ENCODE results near the gene DAGLA.
"Not testable (repeated sequence)": the region's sequence is repeated elsewhere in the genome, so short reads cannot be mapped to it uniquely, and the experiment has no call there.

Gene DAGLA, protein sequence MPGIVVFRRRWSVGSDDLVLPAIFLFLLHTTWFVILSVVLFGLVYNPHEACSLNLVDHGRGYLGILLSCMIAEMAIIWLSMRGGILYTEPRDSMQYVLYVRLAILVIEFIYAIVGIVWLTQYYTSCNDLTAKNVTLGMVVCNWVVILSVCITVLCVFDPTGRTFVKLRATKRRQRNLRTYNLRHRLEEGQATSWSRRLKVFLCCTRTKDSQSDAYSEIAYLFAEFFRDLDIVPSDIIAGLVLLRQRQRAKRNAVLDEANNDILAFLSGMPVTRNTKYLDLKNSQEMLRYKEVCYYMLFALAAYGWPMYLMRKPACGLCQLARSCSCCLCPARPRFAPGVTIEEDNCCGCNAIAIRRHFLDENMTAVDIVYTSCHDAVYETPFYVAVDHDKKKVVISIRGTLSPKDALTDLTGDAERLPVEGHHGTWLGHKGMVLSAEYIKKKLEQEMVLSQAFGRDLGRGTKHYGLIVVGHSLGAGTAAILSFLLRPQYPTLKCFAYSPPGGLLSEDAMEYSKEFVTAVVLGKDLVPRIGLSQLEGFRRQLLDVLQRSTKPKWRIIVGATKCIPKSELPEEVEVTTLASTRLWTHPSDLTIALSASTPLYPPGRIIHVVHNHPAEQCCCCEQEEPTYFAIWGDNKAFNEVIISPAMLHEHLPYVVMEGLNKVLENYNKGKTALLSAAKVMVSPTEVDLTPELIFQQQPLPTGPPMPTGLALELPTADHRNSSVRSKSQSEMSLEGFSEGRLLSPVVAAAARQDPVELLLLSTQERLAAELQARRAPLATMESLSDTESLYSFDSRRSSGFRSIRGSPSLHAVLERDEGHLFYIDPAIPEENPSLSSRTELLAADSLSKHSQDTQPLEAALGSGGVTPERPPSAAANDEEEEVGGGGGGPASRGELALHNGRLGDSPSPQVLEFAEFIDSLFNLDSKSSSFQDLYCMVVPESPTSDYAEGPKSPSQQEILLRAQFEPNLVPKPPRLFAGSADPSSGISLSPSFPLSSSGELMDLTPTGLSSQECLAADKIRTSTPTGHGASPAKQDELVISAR
- total RNA-seq, result 15.6 to 79.2 (median 43.0) reads per million in 18 experiments

GRCh38 chr11:61679893-61680621 lies at the start of gene DAGLA:
Gene DAGLA (plus strand): TSS chr11:61680391. CDS start chr11:61720156, 39,765 bp downstream.
- DNase-seq, result peak; percentile 98 to 99

GRCh38 chr11:61632096-61632495 lies 48.1 kb upstream of the DAGLA start:
- DNase-seq, result no peak

DNA sequence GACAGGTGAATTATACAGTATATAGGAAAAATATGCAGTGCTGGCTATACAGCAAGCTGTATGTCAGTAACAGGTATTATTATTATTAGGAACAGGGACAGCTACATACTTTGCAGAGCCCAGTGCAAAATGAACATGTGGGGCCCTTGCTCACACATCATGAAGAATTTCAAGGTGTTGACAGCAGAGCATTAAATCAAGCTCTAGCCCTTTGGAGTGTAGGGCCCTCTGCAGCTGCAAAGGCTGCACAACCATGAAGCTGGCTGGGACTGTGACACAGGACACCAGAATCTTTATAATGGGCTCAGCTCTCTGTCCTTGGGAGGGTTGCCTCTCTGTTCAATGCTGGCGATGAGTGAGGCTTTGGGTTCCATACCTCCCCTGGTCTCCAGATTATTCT lies 44.9 kb upstream of the DAGLA start:
- DNase-seq, result no peak

- DNase-seq, result no peak
These were observed 44.4 kb upstream of the DAGLA start for GRCh38 chr11:61635787-61636186.

GRCh38 chr11:61636676-61637075 lies 43.5 kb upstream of the DAGLA start:
- DNase-seq, result no peak

GRCh38 chr11:61637277-61637676 lies 42.9 kb upstream of the DAGLA start:
- DNase-seq, result no peak

DNA sequence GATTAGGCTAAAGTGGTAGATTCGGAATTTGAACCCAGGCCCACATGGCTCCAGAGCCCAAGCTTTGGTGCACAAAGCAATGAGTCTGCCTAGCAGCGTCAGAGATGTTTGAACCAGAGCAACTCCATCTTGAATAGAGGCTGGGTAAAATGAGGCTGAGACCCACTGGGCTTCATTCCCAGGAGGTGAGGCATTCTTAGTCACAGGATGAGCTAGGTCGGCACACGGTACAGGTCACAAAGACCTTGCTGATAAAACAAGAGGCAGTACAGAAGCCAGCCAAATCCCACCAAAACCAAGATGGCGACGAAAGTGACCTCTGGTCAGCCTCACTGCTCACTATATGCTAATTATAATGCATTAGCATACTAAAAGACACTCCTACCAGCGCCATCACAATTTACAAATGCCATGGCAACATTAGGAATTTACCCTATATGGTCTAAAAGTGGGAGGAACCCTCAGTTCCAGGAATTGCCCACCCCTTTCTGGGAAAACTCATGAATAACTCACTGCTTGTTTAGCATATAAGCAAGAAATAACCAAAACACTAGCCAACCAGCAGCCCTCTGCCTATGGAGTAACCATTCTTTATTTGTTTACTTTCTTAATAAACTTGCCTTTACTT lies 40.3 kb upstream of the DAGLA start:
- DNase-seq, result peak in 1 of 2 donors; percentile 23

DNA sequence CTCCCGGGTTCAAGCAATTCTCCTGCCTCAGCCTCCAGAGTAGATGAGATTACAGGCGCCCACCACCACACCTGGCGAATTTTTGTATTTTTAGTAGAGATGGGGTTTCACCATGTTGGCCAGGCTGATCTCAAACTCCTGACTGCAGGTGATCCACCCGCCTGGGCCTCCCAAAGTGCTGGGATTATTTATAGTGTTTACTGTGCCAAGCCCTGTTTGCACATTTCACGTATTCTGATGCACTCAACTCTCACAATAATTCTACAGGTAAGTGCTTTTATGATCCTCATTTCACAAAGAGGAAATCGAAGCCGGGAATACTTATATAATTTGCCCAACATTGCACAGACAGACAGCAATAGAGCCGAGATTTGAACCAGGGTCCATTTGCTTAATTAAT lies 38.0 kb upstream of the DAGLA start:
- no peak for DNase-seq

GRCh38 chr11:61645179-61645868 lies 34.9 kb upstream of the DAGLA start:
- peak; percentile 28 to 37 for DNase-seq

DNA sequence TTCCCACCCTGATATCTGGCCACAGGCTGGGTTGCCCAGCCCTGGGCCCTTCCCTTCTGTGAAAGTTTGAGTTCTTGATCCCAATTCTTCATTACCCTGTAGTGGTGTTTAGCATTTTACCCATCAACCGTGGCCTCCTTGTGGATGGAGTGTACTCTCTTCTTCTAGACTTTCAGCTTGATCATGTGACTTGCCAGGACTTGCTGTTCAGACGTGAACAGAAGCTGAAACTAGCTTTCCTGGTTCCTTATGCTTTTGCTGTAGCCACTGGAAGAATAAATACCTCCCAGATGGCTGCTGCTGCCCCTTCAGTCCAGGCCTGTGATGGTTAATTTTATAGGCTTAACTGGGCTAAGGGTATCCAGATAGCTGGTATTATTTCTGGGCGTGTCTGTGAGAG lies 32.7 kb upstream of the DAGLA start:
- no peak for DNase-seq

DNA sequence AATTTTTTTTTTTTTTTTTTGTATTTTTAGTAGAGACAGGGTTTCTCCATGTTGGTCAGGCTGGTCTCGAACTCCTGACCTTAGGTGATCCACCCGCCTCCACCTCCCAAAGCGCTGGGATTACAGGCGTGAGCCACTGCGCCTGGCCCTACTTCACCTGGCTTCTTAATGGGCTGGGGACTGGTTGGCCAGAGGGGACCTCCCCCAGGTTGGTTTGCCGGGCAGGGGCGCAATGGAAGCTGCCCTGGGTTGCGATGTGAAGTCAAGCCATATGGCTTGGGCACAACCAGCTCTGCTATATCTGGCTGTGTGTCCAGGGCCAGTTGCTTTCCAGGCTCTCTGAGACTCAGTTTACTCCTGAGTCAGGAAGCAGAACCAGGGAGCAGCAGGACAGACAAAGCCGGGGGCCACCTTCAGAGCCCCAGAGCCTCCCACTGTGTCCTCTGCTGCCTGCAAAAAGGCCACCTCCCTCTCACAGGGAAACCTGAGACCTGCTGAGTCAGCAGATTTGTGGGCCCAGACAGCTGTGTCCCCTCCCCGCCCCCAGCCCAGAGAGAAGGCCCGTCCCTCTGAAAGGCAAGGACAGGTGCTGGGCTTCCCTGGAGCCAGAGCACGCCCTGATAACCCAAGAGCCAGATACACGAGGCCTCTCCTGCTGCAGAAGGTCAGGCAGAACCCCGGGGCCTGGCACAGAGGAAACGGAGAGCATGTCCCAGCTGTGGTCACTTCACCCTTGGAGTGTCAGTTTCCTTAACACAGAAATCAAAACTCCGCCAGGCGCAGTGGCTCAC lies 29.2 kb upstream of the DAGLA start:
- no peak for DNase-seq

GRCh38 chr11:61652135-61652534 lies 28.1 kb upstream of the DAGLA start:
- no peak for DNase-seq

DNA sequence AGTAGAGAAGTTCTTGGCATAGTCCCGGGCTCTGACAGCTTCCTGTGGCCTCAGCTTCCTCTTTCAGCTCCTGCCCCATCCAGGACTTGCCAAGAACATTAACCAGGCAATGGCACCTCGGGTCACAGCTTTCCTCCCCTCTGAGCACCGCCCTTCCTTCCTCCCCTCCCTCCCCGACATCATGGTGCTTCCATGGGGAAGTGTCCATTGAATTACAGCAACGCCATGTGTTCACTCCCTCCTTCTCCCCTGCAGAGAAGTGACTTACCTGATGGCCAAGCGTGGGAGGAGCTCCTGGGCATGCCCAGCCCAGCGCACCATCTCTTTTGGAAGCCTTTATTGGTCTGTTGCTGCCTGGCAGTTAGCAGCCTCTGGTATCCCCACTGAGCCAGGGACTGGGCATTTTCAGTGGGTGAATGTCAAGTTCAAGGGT lies 25.8 kb upstream of the DAGLA start:
- DNase-seq, result peak; percentile 78 to 81

DNA sequence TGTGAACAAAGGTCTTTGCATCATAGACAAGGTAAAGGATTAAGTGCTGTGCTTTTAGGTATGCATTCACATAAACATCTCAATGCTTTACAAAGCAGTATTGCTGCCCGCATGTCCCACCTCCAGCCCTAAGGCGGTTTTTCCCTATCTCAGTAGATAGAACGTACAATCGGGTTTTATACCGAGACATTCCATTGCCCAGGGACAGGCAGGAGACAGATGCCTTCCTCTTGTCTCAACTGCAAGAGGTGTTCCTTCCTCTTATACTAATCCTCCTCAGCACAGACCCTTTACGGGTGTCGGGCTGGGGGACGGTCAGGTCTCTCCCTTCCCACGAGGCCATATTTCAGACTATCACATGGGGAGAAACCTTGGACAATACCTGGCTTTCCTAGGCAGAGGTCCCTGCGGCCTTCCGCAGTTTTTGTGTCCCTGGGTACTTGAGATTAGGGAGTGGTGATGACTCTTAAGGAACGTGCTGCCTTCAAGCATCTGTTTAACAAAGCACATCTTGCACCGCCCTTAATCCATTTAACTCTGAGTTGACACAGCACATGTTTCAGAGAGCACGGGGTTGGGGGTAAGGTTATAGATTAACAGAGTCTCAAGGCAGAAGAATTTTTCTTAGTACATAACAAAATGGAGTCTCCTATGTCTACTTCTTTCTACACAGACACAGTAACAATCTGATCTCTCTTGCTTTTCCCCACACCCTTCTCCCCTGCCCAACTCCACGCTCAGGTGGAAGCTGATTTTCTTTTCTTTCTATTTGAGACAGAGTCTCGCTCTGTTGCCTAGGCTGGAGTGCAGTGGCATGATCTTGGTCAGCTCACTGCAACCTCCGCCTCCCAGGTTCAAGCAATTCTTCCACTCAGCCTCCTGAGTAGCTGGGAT lies 24.7 kb upstream of the DAGLA start:
- not testable (repeated sequence) for DNase-seq

DNA sequence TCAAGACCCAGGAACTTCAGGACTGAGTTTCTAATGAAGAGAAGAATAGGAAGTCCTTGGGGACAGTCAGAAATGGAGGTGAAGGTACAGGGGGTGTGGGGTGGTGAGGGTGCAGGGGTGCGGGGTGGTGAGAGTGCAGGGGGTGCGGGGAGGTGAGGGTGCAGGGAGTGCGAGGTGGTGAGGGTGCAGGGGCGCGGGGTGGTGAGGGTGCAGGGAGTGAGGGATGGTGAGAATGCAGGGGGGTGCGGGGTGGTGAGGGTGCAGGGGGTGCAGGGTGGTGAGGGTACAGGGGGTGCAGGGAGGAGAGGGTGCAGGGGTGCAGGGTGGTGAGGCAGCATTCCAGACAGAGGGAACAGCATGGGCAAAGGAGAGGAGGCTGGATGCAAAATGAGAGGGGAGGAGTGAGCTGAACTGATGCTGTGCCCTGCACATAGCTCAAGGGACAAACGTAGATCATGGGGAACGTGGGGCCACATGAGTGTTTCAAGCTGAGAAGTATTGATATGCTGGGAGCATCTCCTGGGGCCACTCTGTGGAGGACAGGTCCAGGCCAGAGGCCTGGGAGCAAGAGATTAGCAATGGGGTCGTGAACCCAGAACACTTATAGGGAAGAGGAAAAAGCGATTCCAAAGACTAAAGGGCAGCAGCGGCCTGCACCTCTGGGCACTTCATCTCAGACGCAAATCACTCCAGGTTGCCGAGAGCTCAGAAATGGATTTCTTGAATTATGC lies 23.7 kb upstream of the DAGLA start:
- no peak for DNase-seq

GRCh38 chr11:61657566-61658290 lies 22.5 kb upstream of the DAGLA start:
- DNase-seq, result no peak

GRCh38 chr11:61659413-61660196 lies 20.6 kb upstream of the DAGLA start:
- DNase-seq, result no peak
